Peyer's patch (tissue), 4 donors: ENCODE measurements around the gene CC2D2A.

ENCODE experiments used
- POLR2A ChIP-seq, 2 donors: fragments of 450-650 bp; IDR thresholded peaks; one replicate each; pipeline ENCODE4 v1.5.1; 2017; ENCODE audit warnings: antibody characterized with exemption in 2 of 2, mild to moderate bottlenecking in 2 of 2, moderate library complexity in 2 of 2
- TF ChIP-seq, protein P1 (sequence below), 6 experiments: fragments of 450-650 bp in 4 of 6; fragments of 200-600 bp in 2 of 6; sonication (generic) in 1 of 6; IDR thresholded peaks; one replicate each; pipeline ENCODE4 v1.5.1; 2017 to 2019; ENCODE audit warnings: antibody characterized with exemption in 6 of 6, mild to moderate bottlenecking in 3 of 6, moderate library complexity in 1 of 6

GRCh38 chr4:15502384-15502783 lies 32.7 kb downstream of the CC2D2A start:
- no peak for TF ChIP-seq POLR2A (IDR thresholded peaks at IDR 0.05)
- TF ChIP-seq, protein P1, sequence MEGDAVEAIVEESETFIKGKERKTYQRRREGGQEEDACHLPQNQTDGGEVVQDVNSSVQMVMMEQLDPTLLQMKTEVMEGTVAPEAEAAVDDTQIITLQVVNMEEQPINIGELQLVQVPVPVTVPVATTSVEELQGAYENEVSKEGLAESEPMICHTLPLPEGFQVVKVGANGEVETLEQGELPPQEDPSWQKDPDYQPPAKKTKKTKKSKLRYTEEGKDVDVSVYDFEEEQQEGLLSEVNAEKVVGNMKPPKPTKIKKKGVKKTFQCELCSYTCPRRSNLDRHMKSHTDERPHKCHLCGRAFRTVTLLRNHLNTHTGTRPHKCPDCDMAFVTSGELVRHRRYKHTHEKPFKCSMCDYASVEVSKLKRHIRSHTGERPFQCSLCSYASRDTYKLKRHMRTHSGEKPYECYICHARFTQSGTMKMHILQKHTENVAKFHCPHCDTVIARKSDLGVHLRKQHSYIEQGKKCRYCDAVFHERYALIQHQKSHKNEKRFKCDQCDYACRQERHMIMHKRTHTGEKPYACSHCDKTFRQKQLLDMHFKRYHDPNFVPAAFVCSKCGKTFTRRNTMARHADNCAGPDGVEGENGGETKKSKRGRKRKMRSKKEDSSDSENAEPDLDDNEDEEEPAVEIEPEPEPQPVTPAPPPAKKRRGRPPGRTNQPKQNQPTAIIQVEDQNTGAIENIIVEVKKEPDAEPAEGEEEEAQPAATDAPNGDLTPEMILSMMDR (IDR thresholded peaks at IDR 0.05): no peak
